Measurements from ENCODE around the gene DKK3.
A peak's percentile ranks its signal among the peaks of the same experiment; 100 is the strongest.

DKK3 gene

GRCh38 chr11:11972730-11973341, 35.6 kb downstream of the DKK3 start:
- peaks cover 5% of the 10 kb centered on the region for H3K27me3 Mint-ChIP-seq (ENCODE audit: low read depth)
- H3K4me1 Mint-ChIP-seq, result peaks cover 82% of the 10 kb centered on the region
- peak overlapping the region in 1 of 3 experiments; percentile 43 for H3K4me3 Mint-ChIP-seq
- TF ChIP-seq CTCF (IDR thresholded peaks at IDR 0.05; ENCODE audit: unreplicated experiment in 3 of 3), result no peak
- peak overlapping the region; percentile 80 to 98 (median 94) for H3K27ac Mint-ChIP-seq
- H3K9me3 Mint-ChIP-seq, result no peaks in the 10 kb centered on the region
- H3K36me3 Mint-ChIP-seq (ENCODE audit: low read depth), result peaks cover 4% of the 10 kb centered on the region

GRCh38 chr11:11971906-11972547, 36.4 kb downstream of the DKK3 start:
- H3K27ac Mint-ChIP-seq, result peak overlapping the region; percentile 27 to 98 (median 79)
- no peaks in the 10 kb centered on the region for H3K9me3 Mint-ChIP-seq
- peaks cover 2% of the 10 kb centered on the region for H3K36me3 Mint-ChIP-seq (ENCODE audit: low read depth)
- no peak for TF ChIP-seq CTCF (IDR thresholded peaks at IDR 0.05; ENCODE audit: unreplicated experiment in 3 of 3)
- H3K4me3 Mint-ChIP-seq, result no peak overlapping the region
- H3K4me1 Mint-ChIP-seq, result peaks cover 81% of the 10 kb centered on the region
- peaks cover 5% of the 10 kb centered on the region for H3K27me3 Mint-ChIP-seq (ENCODE audit: low read depth)

- H3K27ac Mint-ChIP-seq, result peak overlapping the region in 2 of 3 experiments; percentile 44 to 66
- H3K4me1 Mint-ChIP-seq, result peaks cover 74% of the 10 kb centered on the region
- no peak overlapping the region for H3K4me3 Mint-ChIP-seq
- TF ChIP-seq CTCF (IDR thresholded peaks at IDR 0.05; ENCODE audit: unreplicated experiment in 3 of 3), result no peak
- H3K9me3 Mint-ChIP-seq, result no peaks in the 10 kb centered on the region
- peaks cover 5% of the 10 kb centered on the region for H3K27me3 Mint-ChIP-seq (ENCODE audit: low read depth)
- H3K36me3 Mint-ChIP-seq (ENCODE audit: low read depth), result peaks cover 4% of the 10 kb centered on the region
Observed at GRCh38 chr11:11970556-11970955, 37.9 kb downstream of the DKK3 start.

- peaks cover 4% of the 10 kb centered on the region for H3K36me3 Mint-ChIP-seq (ENCODE audit: low read depth)
- H3K27me3 Mint-ChIP-seq (ENCODE audit: low read depth), result peaks cover 5% of the 10 kb centered on the region
- H3K9me3 Mint-ChIP-seq, result no peaks in the 10 kb centered on the region
- H3K4me1 Mint-ChIP-seq, result peaks cover 69% of the 10 kb centered on the region
- H3K27ac Mint-ChIP-seq, result peak overlapping the region in 2 of 3 experiments; percentile 44 to 85
- no peak for TF ChIP-seq CTCF (IDR thresholded peaks at IDR 0.05; ENCODE audit: unreplicated experiment in 3 of 3)
- no peak overlapping the region for H3K4me3 Mint-ChIP-seq
Observed at GRCh38 chr11:11969380-11970215, 38.8 kb downstream of the DKK3 start.

GRCh38 chr11:11968511-11969280, 39.7 kb downstream of the DKK3 start:
- Mint-ChIP-seq H3K27ac (peak overlapping the region; percentile 85 to 90 (median 85)), H3K27me3 (ENCODE audit: low read depth) (peaks cover 5% of the 10 kb centered on the region), H3K4me1 (peaks cover 67% of the 10 kb centered on the region), H3K4me3 (no peak overlapping the region), H3K36me3 (ENCODE audit: low read depth) (peaks cover 11% of the 10 kb centered on the region), H3K9me3 (no peaks in the 10 kb centered on the region)
- TF ChIP-seq CTCF (IDR thresholded peaks at IDR 0.05; ENCODE audit: unreplicated experiment in 3 of 3), result no peak

Measured in nephron (organoid).